ENCODE measurements around the gene PTPRA.

GRCh38 chr20:3081641-3082040 is 208.4 kb downstream of the PTPRA start:
- TF ChIP-seq CTCF (conservative IDR thresholded peaks at IDR 0.05; ENCODE audit: low read depth, low read length) (no peak), EZH2 (IDR thresholded peaks at IDR 0.05; ENCODE audit: borderline replicate concordance, low read depth, low read length, poor library complexity, severe bottlenecking) (no peak)
